Fibroblast of skin of scalp (primary cell): ENCODE measurements around the gene SYN1.
A peak's percentile ranks its signal among the peaks of the same experiment; 100 is the strongest.

ENCODE experiments used
- DNase-seq: peaks from one replicate; pipeline ENCODE4 v3.0.0-alpha.2; 2013

SYN1 gene

GRCh38 chrX:47593522-47593921 lies 26.1 kb downstream of the SYN1 start:
- DNase-seq = no peak

- no peak for DNase-seq
Observed at GRCh38 chrX:47590984-47591383, 28.7 kb downstream of the SYN1 start.

GRCh38 chrX:47587906-47588735 lies 31.5 kb downstream of the SYN1 start:
- no peak for DNase-seq

GRCh38 chrX:47587091-47587891 lies 32.4 kb downstream of the SYN1 start:
- no peak for DNase-seq

GRCh38 chrX:47586043-47586787 lies 33.4 kb downstream of the SYN1 start:
- no peak for DNase-seq

GRCh38 chrX:47585273-47585672 lies 34.4 kb downstream of the SYN1 start:
- no peak for DNase-seq

GRCh38 chrX:47584714-47585113 lies 34.9 kb downstream of the SYN1 start:
- no peak for DNase-seq

- no peak for DNase-seq
Observed at GRCh38 chrX:47583240-47583861, 36.3 kb downstream of the SYN1 start.

- peak; percentile 94 for DNase-seq
Observed at GRCh38 chrX:47581731-47582647, 37.7 kb downstream of the SYN1 start, which contains the start of gene TIMP1. Gene TIMP1 (plus strand): TSS chrX:47582436. CDS start chrX:47583416, 980 bp downstream.

GRCh38 chrX:47579537-47579936 lies 40.1 kb downstream of the SYN1 start:
- peak; percentile 36 for DNase-seq

GRCh38 chrX:47578692-47579091 lies 41.0 kb downstream of the SYN1 start:
- DNase-seq = no peak

- DNase-seq = no peak
Observed at GRCh38 chrX:47577901-47578300, 41.8 kb downstream of the SYN1 start.

- DNase-seq = no peak
Observed at GRCh38 chrX:47577424-47577823, 42.2 kb downstream of the SYN1 start.

- DNase-seq = no peak
Observed at GRCh38 chrX:47576021-47576898, 43.4 kb downstream of the SYN1 start.

GRCh38 chrX:47574547-47575301 lies 44.9 kb downstream of the SYN1 start:
- DNase-seq = peak; percentile 62

GRCh38 chrX:47574076-47574546 lies 45.5 kb downstream of the SYN1 start:
- peak; percentile 33 for DNase-seq

GRCh38 chrX:47573341-47574075 lies 46.1 kb downstream of the SYN1 start:
- peak; percentile 85 for DNase-seq

- no peak for DNase-seq
Observed at GRCh38 chrX:47572773-47573340, 46.8 kb downstream of the SYN1 start.
